H9 (cell line): ENCODE data around the gene KCNH1. TPM values are rescaled to one million over a fixed set of nuclear protein-coding genes. Genes with fewer than 3 reads are reported as not detected.

Experiments
- DNase-seq: peaks from one replicate; pipeline ENCODE4 v3.0.0-alpha.2; 2017
- H2AFZ ChIP-seq: one replicate; pipeline ENCODE4 v1.6.1; 2013; ENCODE audit warnings: mild to moderate bottlenecking, low read length, control low read depth, moderate library complexity
- H2AK5ac ChIP-seq: 2 replicates; pipeline ENCODE4 v1.6.1; 2013; ENCODE audit warnings: low read length, control low read depth, mixed read lengths; ENCODE audit not compliant: insufficient read length
- H2BK120ac ChIP-seq: one replicate; pipeline ENCODE4 v1.6.1; 2013; ENCODE audit warnings: low read depth, mild to moderate bottlenecking, low read length, control low read depth, inconsistent platforms; ENCODE audit not compliant: poor library complexity, severe bottlenecking
- H2BK12ac ChIP-seq: 2 replicates; pipeline ENCODE4 v1.6.1; 2013; ENCODE audit warnings: low read length, control low read depth, mixed read lengths, low read depth; ENCODE audit not compliant: insufficient read length
- H2BK15ac ChIP-seq: 2 replicates; pipeline ENCODE4 v1.6.1; 2013; ENCODE audit warnings: low read depth, low read length, control low read depth
- H2BK20ac ChIP-seq: one replicate; pipeline ENCODE4 v1.6.1; 2013; ENCODE audit warnings: low read depth, mild to moderate bottlenecking, low read length, control low read depth, inconsistent platforms; ENCODE audit not compliant: poor library complexity, severe bottlenecking
- H2BK5ac ChIP-seq: 2 replicates; pipeline ENCODE4 v1.6.1; 2013; ENCODE audit warnings: low read length, control low read depth, mixed read lengths; ENCODE audit not compliant: insufficient read length
- H3K14ac ChIP-seq: 2 replicates; pipeline ENCODE4 v1.6.1; 2013; ENCODE audit warnings: low read length, control low read depth; ENCODE audit not compliant: insufficient read depth
- H3K18ac ChIP-seq: 2 replicates; pipeline ENCODE4 v1.6.1; 2013; ENCODE audit warnings: low read depth, mild to moderate bottlenecking, mixed read lengths, low read length, control low read depth; ENCODE audit not compliant: insufficient read length
- H3K23ac ChIP-seq: 2 replicates; pipeline ENCODE4 v1.6.1; 2013; ENCODE audit warnings: low read length, control low read depth, mixed read lengths, low read depth; ENCODE audit not compliant: insufficient read length
- H3K23me2 ChIP-seq: 2 replicates; pipeline ENCODE4 v1.6.1; 2013; ENCODE audit warnings: low read depth, mild to moderate bottlenecking, mixed read lengths, low read length, control low read depth; ENCODE audit not compliant: insufficient read length, poor library complexity, severe bottlenecking
- H3K27ac ChIP-seq: 2 replicates; pipeline ENCODE4 v1.5.1; 2013; ENCODE audit warnings: low read length, control low read depth, mixed read lengths, low read depth; ENCODE audit not compliant: insufficient read length
- H3K27me3 ChIP-seq: 2 replicates; pipeline ENCODE4 v1.6.1; 2013; ENCODE audit warnings: low read length, control low read depth, inconsistent platforms; ENCODE audit not compliant: insufficient read depth
- H3K4ac ChIP-seq: 2 replicates; pipeline ENCODE4 v1.6.1; 2013; ENCODE audit warnings: low read depth, mild to moderate bottlenecking, control low read depth, inconsistent platforms, low read length, moderate library complexity
- H3K4me1 ChIP-seq: 2 replicates; pipeline ENCODE4 v1.6.1; 2013; ENCODE audit warnings: low read length, control low read depth, inconsistent platforms; ENCODE audit not compliant: insufficient read depth
- H3K4me2 ChIP-seq: 2 replicates; pipeline ENCODE4 v1.6.1; 2013; ENCODE audit warnings: low read length, control low read depth, mixed read lengths; ENCODE audit not compliant: insufficient read length, insufficient read depth
- H3K56ac ChIP-seq: 2 replicates; pipeline ENCODE4 v1.6.1; 2013; ENCODE audit warnings: low read depth, mild to moderate bottlenecking, mixed read lengths, low read length, control low read depth; ENCODE audit not compliant: insufficient read length
- H3K79me1 ChIP-seq: 2 replicates; pipeline ENCODE4 v1.6.1; 2013; ENCODE audit warnings: low read depth, mild to moderate bottlenecking, moderate library complexity, low read length, control low read depth, inconsistent platforms; ENCODE audit not compliant: insufficient read depth, poor library complexity, severe bottlenecking
- H3K79me2 ChIP-seq: 2 replicates; pipeline ENCODE4 v1.6.1; 2013; ENCODE audit warnings: low read length, control low read depth, inconsistent platforms; ENCODE audit not compliant: insufficient read depth
- H3K9ac ChIP-seq: 2 replicates; pipeline ENCODE4 v1.6.1; 2013; ENCODE audit warnings: low read length, control low read depth, mixed read lengths; ENCODE audit not compliant: insufficient read length; ENCODE audit errors: extremely low read depth
- H3K9me3 ChIP-seq: one replicate; pipeline ENCODE4 v1.6.1; 2013; ENCODE audit warnings: low read depth, low read length, inconsistent platforms; ENCODE audit not compliant: control insufficient read depth
- H3T11ph ChIP-seq: one replicate; pipeline ENCODE4 v1.6.1; 2013; ENCODE audit warnings: mild to moderate bottlenecking, low read length, control low read depth, inconsistent platforms
- H4K20me1 ChIP-seq: one replicate; pipeline ENCODE4 v1.6.1; 2013; ENCODE audit not compliant: control insufficient read depth, insufficient read length, insufficient read depth
- H4K5ac ChIP-seq: 2 replicates; pipeline ENCODE4 v1.6.1; 2013; ENCODE audit warnings: low read depth, mild to moderate bottlenecking, mixed read lengths, low read length, control low read depth; ENCODE audit not compliant: insufficient read length
- H4K8ac ChIP-seq: replicated peaks from 2 replicates; pipeline ENCODE4 v1.6.1; 2013; ENCODE audit warnings: low read length, control low read depth, mixed read lengths, low read depth; ENCODE audit not compliant: insufficient read length
- H4K91ac ChIP-seq: 2 replicates; pipeline ENCODE4 v1.6.1; 2013; ENCODE audit warnings: low read depth, mild to moderate bottlenecking, moderate library complexity, mixed read lengths, low read length, control low read depth; ENCODE audit not compliant: insufficient read length
- H3K27ac Mint-ChIP-seq, 3 experiments: 2 replicates in 2 of 3; 3 replicates in 1 of 3; pipeline ENCODE4 v1.8.0; 2020 to 2021; ENCODE audit warnings: mixed read lengths in 3 of 3, mild to moderate bottlenecking in 1 of 3, moderate library complexity in 1 of 3
- H3K27me3 Mint-ChIP-seq: 2 replicates; pipeline ENCODE4 v1.8.0; 2021; ENCODE audit warnings: low read depth, mild to moderate bottlenecking, moderate library complexity, mixed read lengths
- H3K36me3 Mint-ChIP-seq, 3 experiments: 2 replicates in 2 of 3; 3 replicates in 1 of 3; pipeline ENCODE4 v1.8.0; 2020 to 2021; ENCODE audit warnings: low read depth in 3 of 3, mixed read lengths in 3 of 3; ENCODE audit not compliant: insufficient read depth in 1 of 3
- H3K4me1 Mint-ChIP-seq, 2 experiments: 2 replicates each; pipeline ENCODE4 v1.8.0; 2020; ENCODE audit warnings: mixed read lengths in 2 of 2
- H3K4me3 Mint-ChIP-seq, 2 experiments: 2 replicates in 1 of 2; 3 replicates in 1 of 2; pipeline ENCODE4 v1.8.0; 2020 to 2021; ENCODE audit warnings: mild to moderate bottlenecking in 2 of 2, mixed read lengths in 2 of 2, moderate library complexity in 1 of 2
- H3K9me3 Mint-ChIP-seq, 2 experiments: 2 replicates in 1 of 2; 3 replicates in 1 of 2; pipeline ENCODE4 v1.8.0; 2020; ENCODE audit warnings: mild to moderate bottlenecking in 2 of 2, mixed read lengths in 2 of 2, moderate library complexity in 1 of 2
- WGBS: extraction: QIAGEN DNeasy Blood & Tissue Kit; methylation state at CpG from one replicate; pipeline ENCODE4 v1.1.7; 2013; ENCODE audit warnings: missing lambda C conversion rate, low lambda C conversion rate, mixed read lengths; ENCODE audit not compliant: insufficient read length; ENCODE audit errors: extremely low coverage; 5-methylcytosine and 5-hydroxymethylcytosine counted together
- total RNA-seq: library from RNA; stranded (reverse); gene quantifications from 2 replicates; pipeline ENCODE4 v1.2.1, GENCODE V29; 2021
- TF ChIP-seq, protein P1 (sequence below): fragments of 200-600 bp; sonication (generic); conservative IDR thresholded peaks from 3 replicates; pipeline ENCODE4 v1.8.0; 2021; ENCODE audit warnings: antibody characterized with exemption, mild to moderate bottlenecking

KCNH1 gene
- total RNA-seq, 1 experiment from 2014 or later: 0.11 TPM

GRCh38 chr1:210692796-210693195 lies 441.2 kb downstream of the KCNH1 start:
- Histone ChIP-seq H3K4ac (no peak overlapping the region), H3K27ac (no peak overlapping the region), H3K4me1 (no peaks in the 10 kb centered on the region), H4K5ac (no peak overlapping the region), H2BK15ac (no peak overlapping the region), H2BK120ac (no peak overlapping the region), H3K14ac (no peak overlapping the region), H2AK5ac (no peak overlapping the region), H4K20me1 (no peaks in the 10 kb centered on the region), H3K9ac (no peak overlapping the region), H4K91ac (no peak overlapping the region), H3K56ac (no peak overlapping the region), H2BK5ac (no peak overlapping the region), H3K79me1 (no peaks in the 10 kb centered on the region), H3K79me2 (no peaks in the 10 kb centered on the region), H3K18ac (no peak overlapping the region), H3K9me3 (no peaks in the 10 kb centered on the region), H3T11ph (no peak overlapping the region), H2BK12ac (no peak overlapping the region), H3K27me3 (no peaks in the 10 kb centered on the region), H3K23me2 (no peaks in the 10 kb centered on the region), H2AFZ (no peak overlapping the region), H2BK20ac (no peak overlapping the region), H3K4me2 (no peak overlapping the region), H3K23ac (no peak overlapping the region), H4K8ac (no peak overlapping the region)
- no peak for DNase-seq
- Mint-ChIP-seq H3K9me3 (no peaks in the 10 kb centered on the region), H3K27me3 (no peaks in the 10 kb centered on the region), H3K36me3 (no peaks in the 10 kb centered on the region), H3K4me3 (no peak overlapping the region), H3K4me1 (peaks cover 3 to 4% of the 10 kb centered on the region in 2 experiments; a peak in 1 of 4 replicates), H3K27ac (no peak overlapping the region)
- TF ChIP-seq, protein P1, sequence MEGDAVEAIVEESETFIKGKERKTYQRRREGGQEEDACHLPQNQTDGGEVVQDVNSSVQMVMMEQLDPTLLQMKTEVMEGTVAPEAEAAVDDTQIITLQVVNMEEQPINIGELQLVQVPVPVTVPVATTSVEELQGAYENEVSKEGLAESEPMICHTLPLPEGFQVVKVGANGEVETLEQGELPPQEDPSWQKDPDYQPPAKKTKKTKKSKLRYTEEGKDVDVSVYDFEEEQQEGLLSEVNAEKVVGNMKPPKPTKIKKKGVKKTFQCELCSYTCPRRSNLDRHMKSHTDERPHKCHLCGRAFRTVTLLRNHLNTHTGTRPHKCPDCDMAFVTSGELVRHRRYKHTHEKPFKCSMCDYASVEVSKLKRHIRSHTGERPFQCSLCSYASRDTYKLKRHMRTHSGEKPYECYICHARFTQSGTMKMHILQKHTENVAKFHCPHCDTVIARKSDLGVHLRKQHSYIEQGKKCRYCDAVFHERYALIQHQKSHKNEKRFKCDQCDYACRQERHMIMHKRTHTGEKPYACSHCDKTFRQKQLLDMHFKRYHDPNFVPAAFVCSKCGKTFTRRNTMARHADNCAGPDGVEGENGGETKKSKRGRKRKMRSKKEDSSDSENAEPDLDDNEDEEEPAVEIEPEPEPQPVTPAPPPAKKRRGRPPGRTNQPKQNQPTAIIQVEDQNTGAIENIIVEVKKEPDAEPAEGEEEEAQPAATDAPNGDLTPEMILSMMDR: no peak
- no CpG with 5 or more reads among the region's 7 CpGs for WGBS
